ENCODE measurements around the gene ANKS1A.

The ANKS1A gene

GRCh38 chr6:35076997-35077712, 188.1 kb downstream of the ANKS1A start:
- no peak for DNase-seq

GRCh38 chr6:35077713-35078105, 188.7 kb downstream of the ANKS1A start:
- no peak for DNase-seq

GRCh38 chr6:35078226-35078850, 189.3 kb downstream of the ANKS1A start:
- no peak for DNase-seq

DNA sequence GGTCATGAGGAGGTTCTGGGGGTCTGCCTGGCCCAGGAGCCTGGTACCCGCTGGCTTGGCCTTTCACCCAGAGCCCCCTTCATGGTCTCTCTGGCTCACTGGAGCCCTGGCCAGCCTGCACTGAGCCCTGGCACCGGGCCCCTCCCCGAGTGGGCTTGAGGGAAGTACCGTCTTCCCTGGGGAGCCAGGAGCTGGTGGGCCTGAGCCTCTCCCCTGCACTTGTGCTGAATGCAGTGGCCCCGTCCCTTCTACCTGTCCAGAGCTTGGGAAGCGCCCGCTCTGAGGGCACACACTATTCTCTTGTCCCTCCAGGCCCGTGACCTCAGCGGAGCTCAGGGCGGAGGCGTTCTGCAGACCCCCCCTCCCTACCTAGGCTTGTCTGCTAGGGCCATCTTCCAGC, 189.8 kb downstream of the ANKS1A start:
- no peak for DNase-seq

- DNase-seq = no peak
Observed at GRCh38 chr6:35079311-35080000, 190.4 kb downstream of the ANKS1A start.

DNA sequence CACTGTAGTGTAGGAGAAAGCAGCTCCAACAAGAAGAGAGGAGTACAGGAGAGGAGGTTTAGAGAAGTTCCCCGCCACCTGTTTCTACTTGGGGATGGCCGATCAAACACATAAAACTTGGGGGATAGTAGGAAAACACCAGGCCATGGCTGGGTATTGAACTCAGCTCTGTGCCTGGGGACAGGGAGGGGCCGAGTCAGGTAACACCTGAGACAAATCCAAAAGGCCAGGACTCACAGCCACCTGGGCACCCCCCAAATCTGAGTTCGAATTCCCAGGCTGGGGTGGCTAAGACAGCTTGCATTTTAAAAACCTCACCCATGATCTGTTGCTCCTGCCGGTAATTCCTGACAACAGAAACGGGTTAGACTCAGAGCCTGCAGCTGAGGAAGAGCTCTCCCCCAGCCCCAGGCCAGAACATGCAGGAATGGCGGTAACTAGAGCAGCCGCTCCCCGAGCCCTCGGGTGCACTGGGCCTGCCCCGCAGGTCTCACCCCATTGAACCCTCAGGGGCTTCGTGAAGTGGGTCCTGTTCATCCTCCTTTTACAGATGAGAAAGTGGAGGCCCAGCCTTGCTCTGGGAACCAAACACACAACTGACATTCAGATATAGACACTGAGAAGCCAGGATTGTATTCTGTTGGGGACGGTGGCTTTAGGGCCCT, 191.1 kb downstream of the ANKS1A start:
- DNase-seq = no peak

- no peak for DNase-seq
Observed at GRCh38 chr6:35080821-35081425, 191.9 kb downstream of the ANKS1A start.

GRCh38 chr6:35081426-35081851, 192.4 kb downstream of the ANKS1A start:
- no peak for DNase-seq

DNA sequence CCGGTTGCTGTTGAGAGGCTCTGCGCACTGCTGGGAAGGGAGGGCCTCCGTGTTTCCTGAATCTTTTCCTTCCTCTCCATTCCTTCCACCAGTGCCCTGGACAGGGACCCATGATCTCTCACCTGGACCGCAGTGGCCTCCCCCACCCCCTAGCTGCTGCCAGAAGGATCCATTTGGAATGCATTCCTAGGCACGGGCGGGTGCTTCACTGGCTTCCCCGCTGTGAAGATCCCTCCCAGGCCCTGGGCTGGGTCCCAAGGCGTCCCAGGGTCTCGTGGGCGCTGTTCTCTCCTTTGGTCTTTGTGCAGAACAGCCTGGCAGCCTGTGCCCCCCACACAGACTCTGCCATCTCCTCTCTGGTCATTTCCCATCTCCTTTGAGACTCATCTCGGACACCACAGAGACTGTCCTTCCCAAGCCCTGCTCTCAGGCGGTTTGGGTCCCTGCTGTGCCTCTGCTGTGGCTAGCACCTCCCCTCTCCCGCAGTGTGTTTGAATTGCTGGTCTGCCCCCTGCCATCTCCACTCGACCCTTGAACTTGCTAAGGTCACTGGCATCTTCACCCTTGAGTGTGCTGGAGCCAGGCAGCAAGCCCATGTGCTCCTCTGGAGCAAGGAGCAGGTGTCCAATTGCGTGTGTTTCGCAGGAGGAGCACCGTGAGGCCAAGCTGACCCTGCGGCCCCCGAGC, 193.1 kb downstream of the ANKS1A start:
- no peak for DNase-seq

- DNase-seq = no peak
Observed at GRCh38 chr6:35082733-35083403, 193.8 kb downstream of the ANKS1A start.

GRCh38 chr6:35083507-35083906, 194.5 kb downstream of the ANKS1A start:
- no peak for DNase-seq

DNA sequence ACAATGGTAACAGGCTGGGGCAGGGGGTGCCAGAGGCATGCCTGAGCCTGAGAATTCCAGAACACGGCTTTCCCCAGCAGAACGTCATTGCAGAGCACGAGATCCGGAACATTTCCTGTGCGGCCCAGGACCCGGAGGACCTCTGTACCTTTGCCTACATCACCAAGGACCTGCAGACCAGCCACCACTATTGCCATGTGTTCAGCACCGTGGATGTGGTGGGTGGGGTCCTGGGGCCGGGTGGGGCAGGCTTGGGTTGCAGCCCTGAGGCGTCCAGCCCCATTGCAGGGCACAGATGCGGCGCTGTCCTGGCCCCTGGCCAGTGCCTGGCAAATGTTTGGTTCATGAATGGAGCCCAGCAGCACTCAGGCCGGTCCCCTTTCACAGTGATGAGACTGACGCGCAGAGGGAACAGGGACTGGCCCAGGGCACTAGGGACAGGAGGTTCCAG, 195.0 kb downstream of the ANKS1A start:
- no peak for DNase-seq

GRCh38 chr6:35084511-35085203, 195.6 kb downstream of the ANKS1A start:
- DNase-seq = no peak

DNA sequence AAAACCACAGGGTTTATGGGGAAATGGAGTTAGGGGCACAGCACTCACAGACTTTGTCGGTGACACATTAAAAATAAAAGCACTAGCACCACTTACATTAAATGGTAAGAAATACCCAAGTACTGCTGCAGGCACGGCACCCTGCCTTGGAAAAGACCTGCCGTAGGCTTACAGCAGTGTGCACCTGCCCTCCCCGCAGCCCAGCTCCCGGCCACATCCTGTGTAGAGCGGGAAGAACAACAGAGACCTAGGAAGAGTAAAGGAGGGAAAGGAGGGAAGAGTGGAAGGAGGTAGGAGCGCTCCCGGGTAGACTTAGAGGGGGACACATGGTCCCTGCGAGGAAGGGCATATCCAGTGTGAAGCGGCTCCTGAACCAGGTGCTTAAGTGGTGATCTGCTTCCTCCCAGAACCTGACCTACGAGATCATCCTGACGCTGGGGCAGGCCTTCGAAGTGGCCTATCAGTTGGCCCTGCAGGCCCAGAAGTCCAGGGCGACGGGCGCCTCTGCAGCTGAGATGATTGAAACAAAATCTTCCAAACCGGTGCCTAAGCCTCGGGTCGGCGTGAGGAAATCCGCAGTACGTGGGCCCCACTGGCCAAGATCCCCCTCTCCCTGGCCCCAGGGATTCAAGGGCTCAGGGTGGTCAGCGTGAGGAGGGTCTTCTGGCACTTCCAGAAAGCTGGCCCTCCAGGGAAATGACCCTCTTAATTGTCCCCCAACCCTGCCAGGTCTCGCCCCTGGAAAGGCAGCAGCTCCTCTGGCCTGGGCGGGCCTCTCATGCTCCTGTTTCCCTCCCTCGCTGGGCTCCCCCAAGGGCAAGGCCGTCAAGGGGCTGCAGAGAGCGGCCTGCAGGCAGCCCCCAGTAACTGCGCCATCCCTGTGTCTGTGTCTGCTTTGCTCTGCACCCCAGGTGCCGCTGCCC, 196.6 kb downstream of the ANKS1A start:
- no peak for DNase-seq

DNA sequence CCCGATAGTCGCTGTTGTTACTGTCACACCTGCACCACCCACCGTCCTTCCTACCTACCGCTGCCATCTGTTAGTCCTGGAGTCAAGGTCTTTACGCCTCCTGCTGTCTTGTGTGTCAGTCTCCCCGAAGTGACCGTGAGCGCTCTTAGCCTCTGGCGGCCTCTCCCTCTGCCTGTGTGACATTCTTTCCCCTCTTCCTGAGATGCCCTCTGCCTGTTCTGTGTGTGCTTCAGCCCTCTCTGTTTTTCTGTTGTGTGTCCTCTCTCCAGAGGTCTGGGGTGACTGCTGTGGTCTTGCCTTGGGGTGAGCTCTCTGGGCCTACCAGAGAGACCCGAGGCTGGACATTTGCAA, 197.2 kb downstream of the ANKS1A start:
- no peak for DNase-seq

- no peak for DNase-seq
Observed at GRCh38 chr6:35086636-35087360, 197.7 kb downstream of the ANKS1A start.

DNA sequence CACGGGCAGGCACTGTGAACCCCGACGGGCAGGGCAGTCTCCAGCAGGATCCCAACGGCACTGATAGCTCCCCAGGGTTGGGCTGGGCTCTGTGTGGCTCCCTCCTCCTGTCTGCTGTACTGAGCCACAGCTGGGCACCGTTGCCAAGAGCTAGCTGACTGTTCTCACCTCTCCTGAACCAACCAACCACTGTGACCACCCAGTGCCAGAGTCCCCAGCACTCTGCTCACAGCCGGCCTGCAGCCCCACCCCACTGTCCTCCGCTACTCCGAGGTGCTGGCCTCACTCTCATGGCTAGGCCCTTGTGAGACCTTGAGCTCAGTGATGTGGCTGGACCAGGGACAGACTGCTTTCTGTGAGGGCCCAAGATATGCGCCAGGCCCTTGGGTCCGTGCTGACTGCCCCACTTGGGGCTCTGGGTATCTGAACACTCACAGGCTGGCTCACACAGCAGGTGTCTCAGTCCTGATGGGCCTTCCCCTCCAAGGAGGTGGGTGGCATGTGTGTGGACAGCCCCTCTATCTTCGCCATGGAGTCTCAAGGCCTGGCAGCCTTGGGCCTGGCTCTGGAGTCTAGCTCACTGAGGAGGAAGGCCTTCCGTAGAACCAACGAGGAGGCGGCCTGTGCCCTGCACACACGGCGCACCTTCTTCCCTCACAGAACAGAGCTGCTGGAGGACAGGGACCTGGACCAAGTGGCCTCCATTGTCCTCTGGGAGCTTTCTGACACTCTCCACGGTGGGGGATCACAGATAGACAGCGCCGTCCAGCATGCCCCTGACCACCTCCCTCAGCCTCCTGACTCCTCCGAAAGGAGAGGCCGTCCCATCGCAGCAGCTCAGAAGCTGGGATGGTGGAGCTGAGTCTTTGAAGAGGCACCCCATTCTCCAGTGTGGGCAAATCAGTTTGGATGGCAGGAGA, 198.6 kb downstream of the ANKS1A start:
- DNase-seq = no peak
